ENCODE measurements around the gene TOP2B.

The TOP2B gene

GRCh38 chr3:25679166-25679565 lies 14.5 kb upstream of the TOP2B start:
- DNase-seq (ENCODE audit: low read depth): no peak
- in situ Hi-C loops (cut with HindIII; ENCODE audit: low sequenced_read_pairs): no loop called here
- no peak for TF ChIP-seq CTCF (IDR thresholded peaks at IDR 0.05; ENCODE audit: low read depth, low read length, missing control alignments)
- H3K4me3 ChIP-seq (ENCODE audit: low read depth, low read length): no peak overlapping the region

- no peak overlapping the region for H3K4me3 ChIP-seq (ENCODE audit: low read depth, low read length)
- DNase-seq (ENCODE audit: low read depth): peak; percentile 52
- in situ Hi-C loops (cut with HindIII; ENCODE audit: low sequenced_read_pairs): no loop called here
- TF ChIP-seq CTCF (IDR thresholded peaks at IDR 0.05; ENCODE audit: low read depth, low read length, missing control alignments): no peak
These were observed 13.9 kb upstream of the TOP2B start for GRCh38 chr3:25678581-25678980.

- DNase-seq (ENCODE audit: low read depth): no peak
- TF ChIP-seq CTCF (IDR thresholded peaks at IDR 0.05; ENCODE audit: low read depth, low read length, missing control alignments): no peak
- in situ Hi-C loops (cut with HindIII; ENCODE audit: low sequenced_read_pairs): no loop called here
These were observed 12.4 kb upstream of the TOP2B start for GRCh38 chr3:25677121-25677520.

GRCh38 chr3:25674670-25675069 lies 10.0 kb upstream of the TOP2B start:
- H3K4me3 ChIP-seq (ENCODE audit: low read depth, low read length): no peak overlapping the region
- no peak for DNase-seq (ENCODE audit: low read depth)
- TF ChIP-seq CTCF (IDR thresholded peaks at IDR 0.05; ENCODE audit: low read depth, low read length, missing control alignments): no peak
- in situ Hi-C loops (cut with HindIII; ENCODE audit: low sequenced_read_pairs): no loop called here

More at GRCh38 chr3:25677121-25677520, 12.4 kb upstream of the TOP2B start:
- H3K4me3 ChIP-seq (ENCODE audit: low read depth, low read length): no peak overlapping the region

GRCh38 chr3:25673738-25674298 lies 9.1 kb upstream of the TOP2B start:
- H3K4me3 ChIP-seq (ENCODE audit: low read depth, low read length): no peak overlapping the region
- in situ Hi-C loops (cut with HindIII; ENCODE audit: low sequenced_read_pairs): no loop called here
- DNase-seq (ENCODE audit: low read depth): no peak
- no peak for TF ChIP-seq CTCF (IDR thresholded peaks at IDR 0.05; ENCODE audit: low read depth, low read length, missing control alignments)

GRCh38 chr3:25665315-25666280 lies 891 bp upstream of the TOP2B start:
- TF ChIP-seq CTCF (IDR thresholded peaks at IDR 0.05; ENCODE audit: low read depth, low read length, missing control alignments): no peak
- no peak for DNase-seq (ENCODE audit: low read depth)
- in situ Hi-C loops (cut with HindIII; ENCODE audit: low sequenced_read_pairs): loop anchor here (5.0 kb wide), 1 partner anchor 33 kb away; no protein-coding TSS in a partner anchor
- peak overlapping the region; percentile 79 for H3K4me3 ChIP-seq (ENCODE audit: low read depth, low read length)
